PC-3 (cell line): Measurements from ENCODE around the gene SMYD3. TPM values are rescaled to one million over a fixed set of nuclear protein-coding genes. Genes with fewer than 3 reads are reported as not detected.
"Not testable (repeated sequence)": the region's sequence is repeated elsewhere in the genome, so short reads cannot be mapped to it uniquely, and the experiment has no call there.

Experiments
- ATAC-seq: fragments of 200-7000 bp; cut with Tn5 transposase; 2 replicates; pipeline ENCODE4 v1.9.1; 2020; ENCODE audit warnings: mild to moderate bottlenecking, moderate library complexity
- BruUV-seq: library from RNA; stranded (reverse); fragments of 400-500 nt; replicated peaks from 2 replicates; lab custom pipeline; 2021; lab: Mats Ljungman, UMichigan
- CTCF ChIA-PET: fragments of 300-600 bp; sonication (Branson Sonifier 250); formaldehyde crosslinking; loops from one replicate; lab custom pipeline; 2022; ENCODE audit warnings: antibody characterized with exemption; lab: Charles Lee
- POLR2A ChIA-PET: fragments of 300-600 bp; sonication (Branson Sonifier 250); formaldehyde crosslinking; loops from one replicate; lab custom pipeline; 2022; ENCODE audit warnings: antibody characterized with exemption; ENCODE audit not compliant: unreplicated experiment; lab: Charles Lee
- DNase-seq: peaks from one replicate; pipeline ENCODE4 v3.0.0-alpha.2; 2015
- H2AFZ ChIP-seq: fragments of 300-600 bp; sonication (generic); 2 replicates; pipeline ENCODE4 v1.6.0; 2016; ENCODE audit warnings: antibody characterized with exemption, low read length
- H3F3A ChIP-seq: fragments of 300-600 bp; sonication (generic); one replicate; pipeline ENCODE4 v1.6.0; 2017; ENCODE audit warnings: antibody characterized with exemption, low read length, control low read depth, mild to moderate bottlenecking; ENCODE audit not compliant: unreplicated experiment
- H3K27ac ChIP-seq: fragments of 300-600 bp; sonication (generic); 2 replicates; pipeline ENCODE4 v1.5.1; 2016; ENCODE audit warnings: mild to moderate bottlenecking, low read length
- H3K27me3 ChIP-seq: fragments of 300-600 bp; sonication (generic); 2 replicates; pipeline ENCODE4 v1.6.1; 2016; ENCODE audit warnings: low read length, mixed read lengths
- H3K36me3 ChIP-seq: fragments of 300-600 bp; sonication (generic); 2 replicates; pipeline ENCODE4 v1.6.1; 2016; ENCODE audit warnings: low read depth, mixed run types, low read length, mixed read lengths
- H3K4me1 ChIP-seq: fragments of 300-600 bp; sonication (generic); 2 replicates; pipeline ENCODE4 v1.5.1; 2016; ENCODE audit warnings: low read length; ENCODE audit not compliant: insufficient read depth
- H3K4me2 ChIP-seq: fragments of 300-600 bp; sonication (generic); 2 replicates; pipeline ENCODE4 v1.6.0; 2016; ENCODE audit warnings: low read length
- H3K4me3 ChIP-seq: fragments of 300-600 bp; sonication (generic); 2 replicates; pipeline ENCODE4 v1.5.1; 2016; ENCODE audit warnings: mild to moderate bottlenecking, low read length, mixed read lengths
- H3K79me2 ChIP-seq: fragments of 300-600 bp; sonication (generic); 2 replicates; pipeline ENCODE4 v1.6.1; 2017; ENCODE audit warnings: low read length, mixed read lengths
- H3K9ac ChIP-seq: fragments of 300-600 bp; sonication (generic); 2 replicates; pipeline ENCODE4 v1.6.0; 2016; ENCODE audit warnings: mild to moderate bottlenecking, low read length
- H3K9me2 ChIP-seq: fragments of 300-600 bp; sonication (generic); replicated peaks from 2 replicates; pipeline ENCODE4 v1.6.1; 2016; ENCODE audit warnings: mixed run types, low read length, mixed read lengths
- H3K9me3 ChIP-seq: fragments of 300-600 bp; sonication (generic); 2 replicates; pipeline ENCODE4 v1.6.1; 2016; ENCODE audit warnings: low read length, mixed read lengths
- H4K20me1 ChIP-seq: fragments of 300-600 bp; sonication (generic); 2 replicates; pipeline ENCODE4 v1.6.1; 2016; ENCODE audit warnings: low read length, mixed read lengths
- EZH2 ChIP-seq: fragments of 300-600 bp; sonication (generic); IDR thresholded peaks from one replicate; pipeline ENCODE4 v1.6.1; 2017; ENCODE audit warnings: antibody characterized with exemption, mild to moderate bottlenecking, low read length; ENCODE audit not compliant: unreplicated experiment
- EZH2phosphoT487 ChIP-seq: fragments of 300-600 bp; sonication (generic); IDR thresholded peaks from 2 replicates; pipeline ENCODE4 v1.6.1; 2018; ENCODE audit warnings: mild to moderate bottlenecking, antibody characterized with exemption, low read length, borderline replicate concordance
- intact Hi-C: fragments of 100-400 bp; cut with micrococcal nuclease; formaldehyde crosslinking; loops from 2 replicates; pipeline ENCODE4 v1.9.0; 2023
- total RNA-seq: library from RNA; depleted of rRNA; stranded (reverse); fragments of >200 nt; gene quantifications from 2 replicates; pipeline ENCODE4 v1.2.3, GENCODE V29; 2014
- TF ChIP-seq, protein P1 (sequence below): fragments of 300-600 bp; sonication (generic); conservative IDR thresholded peaks from 2 replicates; pipeline ENCODE4 v1.5.1; 2017; ENCODE audit warnings: antibody characterized with exemption, low read depth, mild to moderate bottlenecking, low read length

The SMYD3 gene
- total RNA-seq, 1 experiment from 2014 or later = 33.0 TPM

GRCh38 chr1:245822996-245823395 lies 684.1 kb downstream of the SMYD3 start:
- Histone ChIP-seq H3K27ac (peak overlapping the region; percentile 39), H3K4me3 (no peak overlapping the region), H3F3A (no peaks in the 10 kb centered on the region), H3K9ac (no peak overlapping the region), H3K79me2 (no peaks in the 10 kb centered on the region), H3K27me3 (no peaks in the 10 kb centered on the region), H3K9me2 (no peaks in the 10 kb centered on the region), H3K4me2 (peak overlapping the region; percentile 23), H4K20me1 (no peaks in the 10 kb centered on the region), H2AFZ (0 out of 2 replicates have a peak overlapping the region, but pooled peaks have one; percentile 10), H3K36me3 (no peaks in the 10 kb centered on the region), H3K4me1 (peaks cover 13% of the 10 kb centered on the region), H3K9me3 (no peaks in the 10 kb centered on the region)
- POLR2A ChIA-PET = interaction anchor here (0.6 kb wide), 1 partner anchor 34 kb away, joined by 3 read pairs; no protein-coding TSS in a partner anchor
- CTCF ChIA-PET = no interaction called here
- ATAC-seq = peak; percentile 94
- DNase-seq = peak; percentile 89
- intact Hi-C loops = no loop called here
- BruUV-seq = no TSS peak
- TF ChIP-seq EZH2phosphoT487 (no peak), EZH2 (no peak)

DNA sequence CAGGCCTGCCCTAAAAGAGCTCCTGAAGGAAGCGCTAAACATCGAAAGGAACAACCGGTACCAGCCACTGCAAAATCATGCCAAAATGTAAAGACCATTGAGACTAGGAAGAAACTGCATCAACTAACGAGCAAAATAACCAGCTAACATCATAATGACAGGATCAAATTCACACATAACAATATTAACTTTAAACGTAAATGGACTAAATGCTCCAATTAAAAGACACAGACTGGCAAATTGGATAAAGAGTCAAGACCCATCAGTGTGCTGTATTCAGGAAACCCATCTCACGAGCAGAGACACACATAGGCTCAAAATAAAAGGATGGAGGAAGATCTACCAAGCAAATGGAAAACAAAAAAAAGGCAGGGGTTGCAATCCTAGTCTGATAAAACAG lies 688.7 kb downstream of the SMYD3 start:
- POLR2A ChIA-PET, H2AFZ ChIP-seq, H3K9me2 ChIP-seq, H3K27ac ChIP-seq, DNase-seq, CTCF ChIA-PET, H3K9ac ChIP-seq, H3K4me2 ChIP-seq, H3K36me3 ChIP-seq, H3F3A ChIP-seq, H3K27me3 ChIP-seq, intact Hi-C loops, H4K20me1 ChIP-seq, H3K4me3 ChIP-seq, BruUV-seq, H3K79me2 ChIP-seq, ATAC-seq, H3K4me1 ChIP-seq, H3K9me3 ChIP-seq: not testable (repeated sequence)

- H3K9ac ChIP-seq, POLR2A ChIA-PET, ATAC-seq, H3K4me2 ChIP-seq, H3K4me1 ChIP-seq, H2AFZ ChIP-seq, BruUV-seq, H3K36me3 ChIP-seq, H3K79me2 ChIP-seq, H3K9me3 ChIP-seq, DNase-seq, H4K20me1 ChIP-seq, H3K4me3 ChIP-seq, H3K9me2 ChIP-seq, H3K27me3 ChIP-seq, H3K27ac ChIP-seq, intact Hi-C loops, CTCF ChIA-PET, H3F3A ChIP-seq: not testable (repeated sequence)
Measured at GRCh38 chr1:245816496-245816895, 690.6 kb downstream of the SMYD3 start.

DNA sequence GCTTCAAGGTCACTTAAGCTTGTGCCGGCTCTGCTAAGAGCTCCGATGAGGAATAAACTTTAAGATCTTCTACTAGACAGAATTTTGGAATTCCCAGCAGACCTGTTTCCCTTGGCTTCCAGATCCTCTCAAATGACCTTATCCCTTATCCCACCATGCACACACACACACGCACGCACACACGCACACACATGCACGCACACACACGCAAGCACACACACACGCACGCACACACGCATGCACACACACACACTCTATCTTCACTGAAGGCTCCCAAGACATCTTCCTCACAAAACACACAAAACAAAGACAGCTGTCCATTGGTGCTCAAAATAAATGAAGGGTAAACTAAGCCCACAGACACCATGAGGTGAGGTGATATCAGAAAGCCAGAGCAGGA lies 692.4 kb downstream of the SMYD3 start:
- no peaks in the 10 kb centered on the region for H3F3A ChIP-seq
- ChIA-PET CTCF (no interaction called here), POLR2A (no interaction called here)
- ATAC-seq = no peak
- H3K9me2 ChIP-seq = no peaks in the 10 kb centered on the region
- H3K4me3 ChIP-seq = no peak overlapping the region
- no peak overlapping the region for H2AFZ ChIP-seq
- H3K9ac ChIP-seq = no peak overlapping the region
- no peaks in the 10 kb centered on the region for H3K4me1 ChIP-seq
- no peaks in the 10 kb centered on the region for H3K27me3 ChIP-seq
- H3K9me3 ChIP-seq = no peaks in the 10 kb centered on the region
- no peak overlapping the region for H3K4me2 ChIP-seq
- H3K36me3 ChIP-seq = no peaks in the 10 kb centered on the region
- DNase-seq = no peak
- TF ChIP-seq EZH2 (no peak), EZH2phosphoT487 (no peak)
- TF ChIP-seq, protein P1, sequence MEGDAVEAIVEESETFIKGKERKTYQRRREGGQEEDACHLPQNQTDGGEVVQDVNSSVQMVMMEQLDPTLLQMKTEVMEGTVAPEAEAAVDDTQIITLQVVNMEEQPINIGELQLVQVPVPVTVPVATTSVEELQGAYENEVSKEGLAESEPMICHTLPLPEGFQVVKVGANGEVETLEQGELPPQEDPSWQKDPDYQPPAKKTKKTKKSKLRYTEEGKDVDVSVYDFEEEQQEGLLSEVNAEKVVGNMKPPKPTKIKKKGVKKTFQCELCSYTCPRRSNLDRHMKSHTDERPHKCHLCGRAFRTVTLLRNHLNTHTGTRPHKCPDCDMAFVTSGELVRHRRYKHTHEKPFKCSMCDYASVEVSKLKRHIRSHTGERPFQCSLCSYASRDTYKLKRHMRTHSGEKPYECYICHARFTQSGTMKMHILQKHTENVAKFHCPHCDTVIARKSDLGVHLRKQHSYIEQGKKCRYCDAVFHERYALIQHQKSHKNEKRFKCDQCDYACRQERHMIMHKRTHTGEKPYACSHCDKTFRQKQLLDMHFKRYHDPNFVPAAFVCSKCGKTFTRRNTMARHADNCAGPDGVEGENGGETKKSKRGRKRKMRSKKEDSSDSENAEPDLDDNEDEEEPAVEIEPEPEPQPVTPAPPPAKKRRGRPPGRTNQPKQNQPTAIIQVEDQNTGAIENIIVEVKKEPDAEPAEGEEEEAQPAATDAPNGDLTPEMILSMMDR = no peak
- H3K79me2 ChIP-seq = no peaks in the 10 kb centered on the region
- BruUV-seq = no TSS peak
- H3K27ac ChIP-seq = no peak overlapping the region
- H4K20me1 ChIP-seq = no peaks in the 10 kb centered on the region
- intact Hi-C loops = no loop called here
